Activated CD4-positive, alpha-beta T cell treated with anti-CD3 and anti-CD28 coated beads, Interleukin-2, amount 10 ng/mL, durations not matched to agents 24 days and 14 days (primary cell): ENCODE results near the gene SUSD1. TPM values are rescaled to one million over a fixed set of nuclear protein-coding genes. Genes with fewer than 3 reads are reported as not detected.

Experiments
- DNase-seq: peaks from one replicate; pipeline ENCODE4 v3.0.0; 2022
- H3K27ac Mint-ChIP-seq: one replicate; pipeline ENCODE4 v1.8.0; 2022; ENCODE audit warnings: mild to moderate bottlenecking, mixed read lengths
- H3K27me3 Mint-ChIP-seq: one replicate; pipeline ENCODE4 v1.8.0; 2022; ENCODE audit warnings: mixed read lengths
- H3K36me3 Mint-ChIP-seq: one replicate; pipeline ENCODE4 v1.8.0; 2022; ENCODE audit warnings: low read depth, mild to moderate bottlenecking, mixed read lengths
- H3K4me1 Mint-ChIP-seq: one replicate; pipeline ENCODE4 v1.8.0; 2021; ENCODE audit warnings: mixed read lengths
- H3K4me3 Mint-ChIP-seq: one replicate; pipeline ENCODE4 v1.8.0; 2022; ENCODE audit warnings: mild to moderate bottlenecking, moderate library complexity, mixed read lengths
- H3K9me3 Mint-ChIP-seq: one replicate; pipeline ENCODE4 v1.8.0; 2021; ENCODE audit warnings: mixed read lengths
- intact Hi-C: fragments of 100-400 bp; cut with micrococcal nuclease; formaldehyde crosslinking; loops from one replicate; pipeline ENCODE4 v1.15.1; 2023
- total RNA-seq: library from RNA; stranded (reverse); gene quantifications from 2 replicates; pipeline ENCODE4 v1.2.3, GENCODE V29; 2022

The SUSD1 gene
- total RNA-seq, 1 donor from 2014 or later, result 4.8 TPM

DNA sequence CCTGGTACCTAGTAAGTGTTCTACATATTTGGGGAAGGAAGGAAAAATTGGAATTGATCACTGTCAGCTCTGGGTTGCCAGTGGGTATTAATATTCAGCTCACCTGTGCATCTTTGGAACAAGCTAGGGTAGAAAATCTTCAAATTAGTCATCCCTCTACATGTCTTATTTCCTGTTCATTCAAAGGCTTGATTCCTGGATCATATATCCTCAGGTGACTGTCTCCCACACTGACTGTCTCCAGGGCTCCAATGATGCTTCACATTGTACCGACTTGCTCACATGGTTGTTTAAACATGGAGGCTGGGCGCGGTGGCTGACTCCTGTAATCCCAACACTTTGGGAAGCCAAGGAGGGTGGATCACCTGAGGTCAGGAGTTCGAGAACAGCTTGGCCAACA, 11.6 kb upstream of the SUSD1 start:
- H3K36me3 Mint-ChIP-seq, result peaks cover 4% of the 10 kb centered on the region
- H3K27me3 Mint-ChIP-seq, result peaks cover 10% of the 10 kb centered on the region
- H3K4me3 Mint-ChIP-seq, result no peak overlapping the region
- peaks cover 5% of the 10 kb centered on the region for H3K4me1 Mint-ChIP-seq
- no peak for DNase-seq
- H3K27ac Mint-ChIP-seq, result no peak overlapping the region
- H3K9me3 Mint-ChIP-seq, result peaks cover 11% of the 10 kb centered on the region
- intact Hi-C loops, result no loop called here

DNA sequence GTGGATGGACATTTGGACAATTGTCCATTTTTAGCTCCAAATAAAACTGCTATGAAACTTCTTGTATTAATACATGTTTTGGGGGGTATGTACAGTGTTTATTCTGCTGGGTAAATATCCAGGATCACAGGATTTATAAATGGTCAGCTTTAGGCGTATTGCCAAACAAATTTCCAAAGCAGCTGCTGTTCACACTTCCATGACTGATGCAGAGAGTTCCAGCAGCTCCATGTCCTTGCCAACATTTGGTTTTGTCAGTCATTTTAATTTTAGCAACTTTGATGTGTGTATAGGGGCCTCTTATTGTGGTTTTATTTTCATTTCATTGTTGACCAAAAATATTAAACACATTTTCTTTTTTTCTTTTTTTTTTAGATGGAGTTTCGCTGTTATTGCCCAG, 9.8 kb upstream of the SUSD1 start:
- peaks cover 11% of the 10 kb centered on the region for H3K9me3 Mint-ChIP-seq
- no peak for DNase-seq
- no peak overlapping the region for H3K4me3 Mint-ChIP-seq
- peaks cover 2% of the 10 kb centered on the region for H3K36me3 Mint-ChIP-seq
- no peak overlapping the region for H3K27ac Mint-ChIP-seq
- peaks cover 10% of the 10 kb centered on the region for H3K27me3 Mint-ChIP-seq
- H3K4me1 Mint-ChIP-seq, result peaks cover 20% of the 10 kb centered on the region
- intact Hi-C loops, result loop anchor here (5.0 kb wide), 1 partner anchor 43 kb away; no protein-coding TSS in a partner anchor

DNA sequence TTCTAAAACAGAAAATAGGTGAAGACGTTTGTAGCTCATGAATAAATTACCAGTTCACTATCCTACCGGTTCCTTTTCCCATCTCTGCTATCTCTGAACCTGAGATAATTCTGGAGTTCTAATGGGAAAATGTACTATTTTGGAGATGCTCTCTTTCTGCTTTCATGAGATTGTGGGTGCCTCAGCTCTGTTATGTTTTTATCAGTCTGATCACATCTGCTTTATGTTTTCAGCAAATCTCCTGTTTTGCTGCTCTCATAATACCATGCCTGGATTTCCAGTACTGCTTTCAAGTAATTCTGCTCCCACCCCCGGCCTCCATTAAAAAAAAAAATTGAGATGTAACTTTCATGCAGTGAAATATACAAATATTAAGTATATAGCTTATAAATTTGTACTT, 9.1 kb upstream of the SUSD1 start:
- Mint-ChIP-seq H3K27ac (no peak overlapping the region), H3K36me3 (peaks cover 2% of the 10 kb centered on the region), H3K27me3 (peaks cover 10% of the 10 kb centered on the region), H3K9me3 (peaks cover 11% of the 10 kb centered on the region), H3K4me3 (no peak overlapping the region), H3K4me1 (peaks cover 24% of the 10 kb centered on the region)
- no peak for DNase-seq
- intact Hi-C loops, result loop anchor here (5.0 kb wide), 1 partner anchor 42 kb away; no protein-coding TSS in a partner anchor

DNA sequence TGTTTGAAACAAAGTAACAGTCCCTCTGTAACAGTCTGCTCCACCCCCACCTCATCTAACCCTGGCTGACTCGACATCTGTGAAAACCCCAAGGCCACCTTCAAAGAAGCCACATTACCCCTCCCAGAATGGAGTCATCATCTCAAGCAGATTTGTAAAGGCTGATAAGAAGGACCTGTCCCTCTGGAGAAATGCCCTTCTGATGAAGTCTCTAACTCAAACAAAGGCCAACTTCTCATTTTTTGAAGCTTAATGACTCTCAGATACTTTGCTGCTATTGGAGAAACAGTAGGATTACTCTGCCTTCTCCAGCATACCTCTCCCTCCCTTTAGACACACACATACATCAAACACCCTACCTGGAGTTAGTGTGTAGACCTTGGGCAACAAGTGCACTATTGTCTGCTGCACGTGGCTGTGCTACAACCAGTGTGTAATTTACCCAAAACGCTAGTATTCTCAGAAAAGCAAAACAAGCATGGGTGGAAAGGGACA, 5.3 kb upstream of the SUSD1 start:
- H3K4me3 Mint-ChIP-seq, result peak overlapping the region; percentile 72
- intact Hi-C loops, result loop anchor here (1.0 to 5.0 kb wide), 3 partner anchors 38 to 153 kb away; partner anchors contain the start of gene PTBP3
- H3K36me3 Mint-ChIP-seq, result peaks cover 2% of the 10 kb centered on the region
- DNase-seq, result peak; percentile 88
- H3K4me1 Mint-ChIP-seq, result peaks cover 54% of the 10 kb centered on the region
- H3K27me3 Mint-ChIP-seq, result peaks cover 9% of the 10 kb centered on the region
- peaks cover 11% of the 10 kb centered on the region for H3K9me3 Mint-ChIP-seq
- peak overlapping the region; percentile 88 for H3K27ac Mint-ChIP-seq

DNA sequence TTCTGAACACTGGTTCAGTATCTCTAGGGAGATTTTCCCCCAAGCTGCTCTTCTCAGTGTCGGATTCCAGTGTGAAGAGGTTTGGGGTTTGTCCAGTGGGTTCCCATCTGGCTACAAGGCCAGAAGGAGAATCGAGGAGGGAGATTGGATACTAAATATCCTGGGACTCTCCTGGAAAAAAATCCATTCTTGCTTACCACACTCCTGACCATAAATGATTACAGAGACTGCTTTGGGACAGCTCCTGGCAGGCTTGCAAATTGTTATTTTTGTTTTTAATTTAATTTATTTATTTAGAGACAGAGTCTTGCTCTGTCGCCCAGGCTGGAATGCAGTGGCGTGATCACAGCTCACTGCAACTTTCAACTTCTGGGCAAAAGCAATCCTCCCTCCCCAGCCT, 4.7 kb upstream of the SUSD1 start:
- H3K27me3 Mint-ChIP-seq, result peaks cover 9% of the 10 kb centered on the region
- peaks cover 2% of the 10 kb centered on the region for H3K36me3 Mint-ChIP-seq
- H3K4me1 Mint-ChIP-seq, result peaks cover 56% of the 10 kb centered on the region
- intact Hi-C loops, result loop anchor here (1.0 to 5.0 kb wide), 3 partner anchors 38 to 153 kb away; partner anchors contain the start of gene PTBP3
- no peak for DNase-seq
- H3K4me3 Mint-ChIP-seq, result peak overlapping the region; percentile 42
- H3K9me3 Mint-ChIP-seq, result peaks cover 8% of the 10 kb centered on the region
- peak overlapping the region; percentile 23 for H3K27ac Mint-ChIP-seq

DNA sequence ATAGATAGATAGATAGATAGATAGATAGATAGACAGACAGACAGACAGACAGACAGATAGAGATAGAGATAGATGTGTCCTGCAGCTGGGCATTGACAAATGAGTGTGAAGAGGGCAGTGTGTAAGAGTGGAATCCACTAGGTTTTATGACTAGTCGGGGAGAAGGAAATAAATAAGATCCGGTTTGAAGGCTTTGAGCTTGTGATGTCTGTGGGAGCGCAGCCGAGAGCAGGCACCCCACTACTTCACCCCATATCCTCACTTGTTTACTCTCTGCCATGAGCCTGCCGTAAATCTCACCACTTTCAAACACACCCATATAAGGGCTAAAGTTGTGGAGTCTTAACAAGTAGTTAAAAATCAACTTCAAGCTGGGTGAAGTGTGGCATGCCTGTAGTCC, 1.4 kb upstream of the SUSD1 start:
- peak overlapping the region; percentile 82 for H3K4me3 Mint-ChIP-seq
- H3K9me3 Mint-ChIP-seq, result peaks cover 7% of the 10 kb centered on the region
- intact Hi-C loops, result no loop called here
- peaks cover 15% of the 10 kb centered on the region for H3K36me3 Mint-ChIP-seq
- H3K27me3 Mint-ChIP-seq, result peaks cover 5% of the 10 kb centered on the region
- no peak overlapping the region for H3K27ac Mint-ChIP-seq
- peak; percentile 80 for DNase-seq
- H3K4me1 Mint-ChIP-seq, result peaks cover 71% of the 10 kb centered on the region

DNA sequence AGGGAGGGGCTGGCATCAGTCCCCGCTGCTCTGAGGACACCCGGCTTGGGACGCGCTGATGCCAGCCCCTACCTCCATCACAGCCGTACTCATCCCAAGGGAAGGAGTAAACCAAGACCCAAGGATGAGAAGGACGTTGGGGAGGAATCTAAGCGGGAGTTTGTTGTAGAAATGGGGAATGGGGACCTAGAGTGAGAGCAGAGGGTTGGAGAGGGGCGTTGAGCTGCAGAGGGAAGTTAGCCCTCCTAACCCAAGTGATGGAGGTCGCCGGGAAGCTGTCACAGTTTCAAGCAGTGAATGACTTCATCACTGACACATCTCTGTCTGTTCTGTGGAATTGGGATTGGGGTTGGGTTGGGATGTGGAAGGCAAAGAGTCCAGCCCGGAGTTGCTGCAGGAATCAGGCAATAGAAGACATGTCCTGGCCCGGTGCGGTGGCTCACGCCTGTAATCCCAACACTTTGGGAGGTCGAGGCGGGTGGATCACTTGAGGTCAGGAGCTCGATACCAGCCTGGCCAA, 759 bp upstream of the SUSD1 start:
- H3K9me3 Mint-ChIP-seq, result peaks cover 7% of the 10 kb centered on the region
- intact Hi-C loops, result no loop called here
- peaks cover 15% of the 10 kb centered on the region for H3K36me3 Mint-ChIP-seq
- peak overlapping the region; percentile 76 for H3K27ac Mint-ChIP-seq
- H3K4me3 Mint-ChIP-seq, result peak overlapping the region; percentile 82
- H3K4me1 Mint-ChIP-seq, result peaks cover 65% of the 10 kb centered on the region
- peak; percentile 62 for DNase-seq
- peaks cover 5% of the 10 kb centered on the region for H3K27me3 Mint-ChIP-seq

DNA sequence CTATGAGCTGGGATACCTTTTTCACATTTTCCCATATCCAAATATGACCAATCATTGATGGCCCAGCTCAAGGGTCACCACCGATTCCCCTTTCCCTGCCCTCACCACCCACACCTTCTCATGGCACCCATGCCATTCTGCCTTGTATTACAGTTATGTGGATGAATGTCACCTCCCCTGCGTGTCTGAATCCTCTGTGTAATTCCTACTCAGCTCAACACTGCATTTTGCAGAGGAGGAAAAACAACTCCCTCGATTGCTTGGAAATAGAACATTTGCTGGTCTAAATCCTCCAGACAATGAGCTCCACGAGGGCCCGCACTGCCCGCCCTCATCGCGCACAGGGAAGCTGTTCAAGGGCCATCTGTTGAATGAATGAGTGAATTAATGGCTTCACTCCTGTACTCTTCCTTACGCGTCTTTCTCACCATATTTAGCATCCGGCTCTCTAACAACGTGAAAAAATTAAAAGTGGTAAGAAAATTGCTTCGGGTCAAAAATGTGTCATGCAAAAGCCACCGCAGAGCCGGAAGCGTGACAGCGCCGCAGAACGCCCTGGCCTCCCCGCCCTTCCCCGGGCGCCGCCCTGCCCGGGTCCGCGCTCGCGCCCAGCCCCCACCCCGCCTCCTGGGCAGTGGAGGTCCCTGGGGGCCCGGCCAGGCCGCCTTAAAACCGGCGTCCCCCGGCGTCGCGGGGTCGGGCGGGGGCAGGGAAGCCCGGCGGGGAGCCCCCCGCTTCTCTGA, 704 bp downstream of the SUSD1 start:
- DNase-seq, result peak; percentile 94
- intact Hi-C loops, result no loop called here
- Mint-ChIP-seq H3K36me3 (peaks cover 15% of the 10 kb centered on the region), H3K27ac (peak overlapping the region; percentile 94), H3K9me3 (peaks cover 7% of the 10 kb centered on the region), H3K4me3 (peak overlapping the region; percentile 90), H3K4me1 (peaks cover 60% of the 10 kb centered on the region), H3K27me3 (peaks cover 5% of the 10 kb centered on the region)

DNA sequence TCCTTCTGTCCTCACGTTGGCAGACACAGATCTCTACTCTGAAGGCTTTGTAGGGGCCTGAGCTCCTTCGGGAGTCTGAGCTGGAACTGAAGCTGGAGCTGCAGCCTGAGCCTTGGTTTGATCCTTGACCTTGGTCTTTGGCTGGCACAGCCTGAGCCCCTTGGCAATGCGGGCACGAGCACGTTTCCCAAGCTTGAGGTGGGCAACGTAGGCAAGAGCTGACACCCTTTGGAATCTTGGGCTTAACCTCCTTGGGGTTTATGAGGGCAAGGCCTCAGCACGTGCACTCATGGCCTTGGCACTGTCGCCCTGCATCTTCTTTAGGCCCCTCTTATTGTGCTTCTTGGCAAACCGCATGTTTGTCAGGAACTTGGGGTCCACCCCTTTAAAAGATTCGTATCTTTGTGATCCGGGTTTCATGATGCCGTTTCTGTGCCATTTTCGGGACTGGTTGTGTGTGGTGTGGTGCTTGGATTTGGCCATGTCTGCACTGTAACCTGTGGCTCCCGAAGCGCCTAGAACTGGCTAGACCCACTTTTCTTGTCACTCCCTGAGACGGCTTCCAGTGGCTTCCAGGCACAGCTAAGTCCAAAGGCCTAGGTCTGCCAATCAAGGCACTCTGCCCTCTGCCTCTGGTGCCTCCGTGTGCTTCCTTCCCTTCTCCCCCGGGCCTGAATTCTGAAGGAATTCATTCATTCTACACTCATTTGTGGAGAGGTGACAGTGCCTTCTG, 1.4 kb downstream of the SUSD1 start:
- Mint-ChIP-seq H3K4me3 (peak overlapping the region; percentile 90), H3K27me3 (peaks cover 5% of the 10 kb centered on the region), H3K36me3 (peaks cover 18% of the 10 kb centered on the region), H3K27ac (peak overlapping the region; percentile 94), H3K9me3 (peaks cover 7% of the 10 kb centered on the region), H3K4me1 (peaks cover 66% of the 10 kb centered on the region)
- DNase-seq, result no peak
- intact Hi-C loops, result no loop called here

DNA sequence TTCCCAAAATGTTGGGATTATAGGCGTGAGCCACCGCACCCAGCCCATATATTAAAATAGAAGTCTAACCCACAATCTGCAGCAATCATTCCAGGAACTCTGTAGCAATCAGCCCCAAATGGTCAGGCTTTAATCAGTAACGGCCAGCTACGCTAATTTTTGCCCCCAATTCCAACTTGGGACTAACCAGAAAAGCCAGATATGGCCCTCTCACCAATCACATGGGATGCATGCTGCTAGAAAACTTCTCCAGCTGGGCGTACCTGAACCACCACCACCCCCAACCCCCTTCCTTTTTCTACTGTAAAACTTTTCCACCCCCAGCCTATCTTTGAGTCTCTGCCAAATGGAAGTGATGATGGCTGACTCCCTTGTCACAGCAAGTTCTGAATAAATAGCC, 4.1 kb downstream of the SUSD1 start:
- intact Hi-C loops, result no loop called here
- peaks cover 7% of the 10 kb centered on the region for H3K9me3 Mint-ChIP-seq
- peaks cover 21% of the 10 kb centered on the region for H3K36me3 Mint-ChIP-seq
- H3K4me3 Mint-ChIP-seq, result no peak overlapping the region
- H3K4me1 Mint-ChIP-seq, result peaks cover 62% of the 10 kb centered on the region
- no peak for DNase-seq
- peaks cover 3% of the 10 kb centered on the region for H3K27me3 Mint-ChIP-seq
- no peak overlapping the region for H3K27ac Mint-ChIP-seq

DNA sequence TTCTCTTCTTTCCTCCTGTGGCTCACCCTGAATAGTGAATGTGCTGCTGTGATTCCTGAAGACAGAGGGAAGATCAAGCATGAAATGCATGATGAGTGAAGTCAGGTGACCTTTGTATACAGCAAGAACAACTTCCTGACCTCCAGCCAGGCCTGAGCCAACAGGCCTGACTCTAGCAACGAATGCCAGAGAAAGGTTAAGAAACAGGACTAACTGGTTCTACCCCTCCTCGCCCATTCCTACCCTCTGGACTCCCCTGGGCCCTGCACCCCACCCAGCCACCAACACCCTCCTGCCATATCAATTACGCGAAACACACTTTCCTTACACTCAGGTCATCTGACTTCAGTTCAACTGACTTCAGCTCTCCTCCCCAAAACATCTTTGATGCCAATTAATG, 4.9 kb downstream of the SUSD1 start:
- Mint-ChIP-seq H3K27ac (no peak overlapping the region), H3K9me3 (peaks cover 7% of the 10 kb centered on the region), H3K36me3 (peaks cover 24% of the 10 kb centered on the region), H3K4me1 (peaks cover 58% of the 10 kb centered on the region), H3K4me3 (no peak overlapping the region), H3K27me3 (no peaks in the 10 kb centered on the region)
- DNase-seq, result no peak
- intact Hi-C loops, result no loop called here

DNA sequence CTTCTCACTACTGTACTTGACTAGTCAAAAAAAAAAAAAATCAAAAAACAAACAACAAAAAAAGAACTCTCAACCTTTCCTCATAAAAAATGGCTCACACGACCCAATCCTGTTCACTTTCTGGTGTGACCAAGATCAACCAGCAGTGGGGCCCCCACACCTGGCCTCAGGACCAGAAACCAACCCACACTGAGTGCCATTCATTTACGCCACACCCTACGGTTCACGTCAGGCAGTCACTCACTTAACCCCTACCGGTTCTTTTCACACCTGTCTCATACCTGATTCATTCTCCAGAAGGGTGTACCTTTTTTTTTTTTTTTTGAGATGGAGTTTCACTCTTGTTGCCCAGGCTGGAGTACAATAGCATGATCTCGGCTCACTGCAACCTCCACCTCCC, 5.7 kb downstream of the SUSD1 start:
- peak overlapping the region; percentile 14 for H3K27ac Mint-ChIP-seq
- H3K27me3 Mint-ChIP-seq, result no peaks in the 10 kb centered on the region
- peaks cover 7% of the 10 kb centered on the region for H3K9me3 Mint-ChIP-seq
- intact Hi-C loops, result no loop called here
- DNase-seq, result no peak
- peaks cover 22% of the 10 kb centered on the region for H3K36me3 Mint-ChIP-seq
- no peak overlapping the region for H3K4me3 Mint-ChIP-seq
- H3K4me1 Mint-ChIP-seq, result peaks cover 56% of the 10 kb centered on the region

DNA sequence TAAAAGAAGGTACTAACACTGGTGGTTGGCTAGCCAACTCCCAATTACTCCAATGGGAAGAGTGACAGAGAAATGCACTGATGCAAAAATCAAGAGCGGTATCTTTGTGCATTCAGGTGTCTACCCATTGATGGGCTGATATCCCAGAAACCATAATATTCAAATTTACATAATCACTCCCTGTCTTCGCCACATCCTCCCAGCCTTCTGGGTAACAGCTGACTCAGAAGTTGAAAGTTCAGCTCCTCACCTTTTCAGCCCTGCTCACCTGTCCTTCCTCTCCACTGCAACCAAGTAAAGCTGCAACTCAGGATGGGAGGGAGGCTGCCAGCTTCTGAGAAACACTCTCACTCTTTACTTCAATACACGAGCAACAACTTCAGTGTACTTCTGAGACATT, 6.9 kb downstream of the SUSD1 start:
- intact Hi-C loops, result no loop called here
- Mint-ChIP-seq H3K36me3 (peaks cover 16% of the 10 kb centered on the region), H3K27ac (peak overlapping the region; percentile 11), H3K9me3 (peaks cover 7% of the 10 kb centered on the region), H3K4me1 (peaks cover 46% of the 10 kb centered on the region), H3K27me3 (no peaks in the 10 kb centered on the region), H3K4me3 (no peak overlapping the region)
- DNase-seq, result no peak
